HepG2 (cell line): ENCODE measurements around the gene PRDX6. TPM values are rescaled to one million over a fixed set of nuclear protein-coding genes. Genes with fewer than 3 reads are reported as not detected.
A peak's percentile ranks its signal among the peaks of the same experiment; 100 is the strongest.

ENCODE experiments used
- ARHGAP35 ChIP-seq: sonication (generic); formaldehyde crosslinking; IDR thresholded peaks from 2 replicates; pipeline ENCODE4 v1.9.0; 2022; ENCODE audit warnings: mild to moderate bottlenecking, inconsistent platforms, moderate library complexity, missing genetic modification reagents, borderline replicate concordance
- CEBPB ChIP-seq: IDR thresholded peaks from 2 replicates; pipeline ENCODE4 v1.6.1; 2011; ENCODE audit warnings: low read depth, low read length, improper control_type of control experiment, borderline replicate concordance
- DBP ChIP-seq: sonication (generic); formaldehyde crosslinking; IDR thresholded peaks from 2 replicates; pipeline ENCODE4 v1.4.0; 2020; ENCODE audit warnings: missing genetic modification reagents; ENCODE audit errors: not compliant biosample characterization
- ELF1 ChIP-seq: sonication (generic); formaldehyde crosslinking; IDR thresholded peaks from 2 replicates; pipeline ENCODE4 v1.4.0; 2020; ENCODE audit warnings: missing genetic modification reagents
- HOXA3 ChIP-seq: sonication (generic); formaldehyde crosslinking; IDR thresholded peaks from 2 replicates; pipeline ENCODE4 v1.5.0; 2020; ENCODE audit warnings: missing genetic modification reagents
- KLF13 ChIP-seq: sonication (generic); formaldehyde crosslinking; IDR thresholded peaks from 2 replicates; pipeline ENCODE4 v1.4.0; 2020; ENCODE audit warnings: mild to moderate bottlenecking, missing genetic modification reagents
- MBNL3 ChIP-seq: fragments of 250-450 bp; sonication (Bioruptor Pico); conservative IDR thresholded peaks from 2 replicates; pipeline ENCODE4 v1.8.0; 2022; ENCODE audit warnings: mild to moderate bottlenecking, inconsistent platforms
- MEIS2 ChIP-seq: sonication (generic); formaldehyde crosslinking; IDR thresholded peaks from 2 replicates; pipeline ENCODE4 v1.9.0; 2021; ENCODE audit warnings: mild to moderate bottlenecking, missing genetic modification reagents
- NFE2L1 ChIP-seq: sonication (generic); formaldehyde crosslinking; IDR thresholded peaks from 2 replicates; pipeline ENCODE4 v1.4.0; 2020; ENCODE audit warnings: missing genetic modification reagents, mild to moderate bottlenecking, borderline replicate concordance
- NPAS2 ChIP-seq: sonication (generic); formaldehyde crosslinking; IDR thresholded peaks from 2 replicates; pipeline ENCODE4 v1.8.0; 2022; ENCODE audit warnings: mild to moderate bottlenecking, missing genetic modification reagents, borderline replicate concordance
- PAXIP1 ChIP-seq: sonication (generic); formaldehyde crosslinking; conservative IDR thresholded peaks from 2 replicates; pipeline ENCODE4 v1.4.0; 2020; ENCODE audit warnings: mild to moderate bottlenecking, missing genetic modification reagents, moderate library complexity
- SRSF9 ChIP-seq: fragments of 200-400 bp; formaldehyde crosslinking; IDR thresholded peaks from 2 replicates; pipeline ENCODE4 v1.6.1; 2018; ENCODE audit warnings: borderline replicate concordance, mild to moderate bottlenecking, low read depth, low read length; ENCODE audit not compliant: insufficient read depth, poor library complexity, severe bottlenecking
- ZKSCAN8 ChIP-seq: IDR thresholded peaks from 2 replicates; pipeline ENCODE4 v1.6.1; 2016; ENCODE audit warnings: borderline replicate concordance, missing genetic modification reagents, missing compliant biosample characterization
- ZNF3 ChIP-seq: IDR thresholded peaks from 2 replicates; pipeline ENCODE4 v1.7.0; 2017; ENCODE audit warnings: inconsistent platforms
- ZNF598 ChIP-seq: sonication (generic); formaldehyde crosslinking; IDR thresholded peaks from 2 replicates; pipeline ENCODE4 v1.5.1; 2020; ENCODE audit warnings: mild to moderate bottlenecking, missing genetic modification reagents, borderline replicate concordance
- polyA plus RNA-seq, 8 experiments: library from polyadenylated mRNA; depleted of rRNA in 3 of 8; stranded (reverse) in 7 of 8; unstranded in 1 of 8; fragments of >200 nt; fragmentation: Illumina TruSeq in 4 of 8; extraction: Trizol in 4 of 8; gene quantifications; 2 replicates each; pipeline versions ENCODE4 v1.2.1 to v1.2.3, GENCODE V29; 2011 to 2016; ENCODE audit warnings: low read depth in 4 of 8, missing spikeins in 1 of 8, mixed read lengths in 1 of 8; ENCODE audit not compliant: insufficient read depth in 1 of 8
- total RNA-seq, 5 experiments: library from RNA; depleted of rRNA; stranded (reverse); fragments of >200 nt; fragmentation: Illumina TruSeq; extraction: Trizol; gene quantifications; 2 replicates each; pipeline ENCODE4 v1.2.3, GENCODE V29; 2016; ENCODE audit warnings: low read depth in 1 of 5
- TF ChIP-seq, protein P1 (sequence below): IDR thresholded peaks from 2 replicates; pipeline ENCODE4 v1.6.1; 2016; ENCODE audit warnings: mild to moderate bottlenecking
- TF ChIP-seq, protein P2 (sequence below): sonication (generic); formaldehyde crosslinking; IDR thresholded peaks from 2 replicates; pipeline ENCODE4 v1.4.0; 2020; ENCODE audit warnings: missing genetic modification reagents, borderline replicate concordance
- TF ChIP-seq, protein P3 (sequence below): sonication (generic); formaldehyde crosslinking; IDR thresholded peaks from 2 replicates; pipeline ENCODE4 v1.4.0; 2020; ENCODE audit warnings: mild to moderate bottlenecking, missing genetic modification reagents, borderline replicate concordance

Gene PRDX6
- total and polyA plus RNA-seq, 2 of the 13 experiments (the other 11 are each of a cell fraction or from before 2014, with no cell fraction given), result 224 to 309 TPM

DNA sequence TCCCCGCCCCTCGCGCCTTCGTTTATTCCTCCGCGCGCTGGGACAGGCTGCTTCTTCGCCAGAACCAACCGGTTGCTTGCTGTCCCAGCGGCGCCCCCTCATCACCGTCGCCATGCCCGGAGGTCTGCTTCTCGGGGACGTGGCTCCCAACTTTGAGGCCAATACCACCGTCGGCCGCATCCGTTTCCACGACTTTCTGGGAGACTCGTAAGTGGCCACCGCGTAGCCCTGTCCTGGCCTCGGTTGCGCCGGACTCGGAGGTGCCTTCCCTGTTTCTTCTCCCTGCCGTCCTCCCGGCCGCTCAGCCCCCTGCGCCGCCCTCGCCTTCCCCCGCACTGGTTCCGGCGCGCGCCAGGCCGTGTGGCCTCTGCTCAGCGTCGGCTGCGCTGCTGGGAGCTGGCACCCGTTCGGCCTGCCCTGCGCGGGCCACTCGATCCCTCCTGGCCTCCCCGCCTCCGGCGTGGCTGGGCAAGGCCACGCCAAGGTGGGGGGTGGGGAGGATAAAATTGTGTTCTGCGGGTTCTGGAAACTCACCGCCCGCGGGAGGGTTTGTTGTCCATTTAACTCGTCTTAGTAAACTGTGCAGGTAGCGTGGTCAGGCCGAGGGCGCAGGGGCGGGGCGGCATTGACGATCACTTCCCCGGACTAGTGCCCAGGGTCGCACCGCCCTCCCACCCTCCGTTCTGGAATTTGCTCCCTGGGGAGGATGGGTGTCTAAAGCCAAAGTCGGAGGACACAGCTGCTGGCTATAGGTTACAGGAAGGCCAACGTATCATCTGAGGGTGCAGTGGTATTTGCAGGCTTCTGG, at the start of gene PRDX6 (continued):
- TF ChIP-seq, protein P1, sequence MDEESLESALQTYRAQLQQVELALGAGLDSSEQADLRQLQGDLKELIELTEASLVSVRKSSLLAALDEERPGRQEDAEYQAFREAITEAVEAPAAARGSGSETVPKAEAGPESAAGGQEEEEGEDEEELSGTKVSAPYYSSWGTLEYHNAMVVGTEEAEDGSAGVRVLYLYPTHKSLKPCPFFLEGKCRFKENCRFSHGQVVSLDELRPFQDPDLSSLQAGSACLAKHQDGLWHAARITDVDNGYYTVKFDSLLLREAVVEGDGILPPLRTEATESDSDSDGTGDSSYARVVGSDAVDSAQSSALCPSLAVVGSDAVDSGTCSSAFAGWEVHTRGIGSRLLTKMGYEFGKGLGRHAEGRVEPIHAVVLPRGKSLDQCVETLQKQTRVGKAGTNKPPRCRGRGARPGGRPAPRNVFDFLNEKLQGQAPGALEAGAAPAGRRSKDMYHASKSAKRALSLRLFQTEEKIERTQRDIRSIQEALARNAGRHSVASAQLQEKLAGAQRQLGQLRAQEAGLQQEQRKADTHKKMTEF (CRISPR knock-in tag), result peak; percentile 42; the same call in 1 of the 2 replicates
- TF ChIP-seq DBP (CRISPR knock-in tag), result no peak
- TF ChIP-seq, protein P2, sequence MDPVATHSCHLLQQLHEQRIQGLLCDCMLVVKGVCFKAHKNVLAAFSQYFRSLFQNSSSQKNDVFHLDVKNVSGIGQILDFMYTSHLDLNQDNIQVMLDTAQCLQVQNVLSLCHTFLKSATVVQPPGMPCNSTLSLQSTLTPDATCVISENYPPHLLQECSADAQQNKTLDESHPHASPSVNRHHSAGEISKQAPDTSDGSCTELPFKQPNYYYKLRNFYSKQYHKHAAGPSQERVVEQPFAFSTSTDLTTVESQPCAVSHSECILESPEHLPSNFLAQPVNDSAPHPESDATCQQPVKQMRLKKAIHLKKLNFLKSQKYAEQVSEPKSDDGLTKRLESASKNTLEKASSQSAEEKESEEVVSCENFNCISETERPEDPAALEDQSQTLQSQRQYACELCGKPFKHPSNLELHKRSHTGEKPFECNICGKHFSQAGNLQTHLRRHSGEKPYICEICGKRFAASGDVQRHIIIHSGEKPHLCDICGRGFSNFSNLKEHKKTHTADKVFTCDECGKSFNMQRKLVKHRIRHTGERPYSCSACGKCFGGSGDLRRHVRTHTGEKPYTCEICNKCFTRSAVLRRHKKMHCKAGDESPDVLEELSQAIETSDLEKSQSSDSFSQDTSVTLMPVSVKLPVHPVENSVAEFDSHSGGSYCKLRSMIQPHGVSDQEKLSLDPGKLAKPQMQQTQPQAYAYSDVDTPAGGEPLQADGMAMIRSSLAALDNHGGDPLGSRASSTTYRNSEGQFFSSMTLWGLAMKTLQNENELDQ (CRISPR knock-in tag), result no peak
- no peak for TF ChIP-seq CEBPB
- TF ChIP-seq, protein P3, sequence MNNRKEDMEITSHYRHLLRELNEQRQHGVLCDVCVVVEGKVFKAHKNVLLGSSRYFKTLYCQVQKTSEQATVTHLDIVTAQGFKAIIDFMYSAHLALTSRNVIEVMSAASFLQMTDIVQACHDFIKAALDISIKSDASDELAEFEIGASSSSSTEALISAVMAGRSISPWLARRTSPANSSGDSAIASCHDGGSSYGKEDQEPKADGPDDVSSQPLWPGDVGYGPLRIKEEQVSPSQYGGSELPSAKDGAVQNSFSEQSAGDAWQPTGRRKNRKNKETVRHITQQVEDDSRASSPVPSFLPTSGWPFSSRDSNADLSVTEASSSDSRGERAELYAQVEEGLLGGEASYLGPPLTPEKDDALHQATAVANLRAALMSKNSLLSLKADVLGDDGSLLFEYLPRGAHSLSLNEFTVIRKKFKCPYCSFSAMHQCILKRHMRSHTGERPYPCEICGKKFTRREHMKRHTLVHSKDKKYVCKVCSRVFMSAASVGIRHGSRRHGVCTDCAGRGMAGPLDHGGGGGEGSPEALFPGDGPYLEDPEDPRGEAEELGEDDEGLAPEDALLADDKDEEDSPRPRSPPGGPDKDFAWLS (CRISPR knock-in tag), result peak; percentile 40; the same call in 1 of the 2 replicates
- TF ChIP-seq HOXA3 (CRISPR knock-in tag), result peak; percentile 25
- TF ChIP-seq SRSF9, result no peak
- TF ChIP-seq ARHGAP35 (CRISPR knock-in tag), result peak; percentile 69; the same call in 1 of the 2 replicates
- TF ChIP-seq PAXIP1 (CRISPR knock-in tag), result peak; percentile 61
- TF ChIP-seq ZNF3, result no peak
- no peak for TF ChIP-seq MBNL3
- peak; percentile 63; the same call in 1 of the 2 replicates for TF ChIP-seq MEIS2
- no peak for TF ChIP-seq ZKSCAN8 (CRISPR knock-in tag)
- no peak for TF ChIP-seq ZNF598 (CRISPR knock-in tag)
- no peak for TF ChIP-seq NPAS2 (CRISPR knock-in tag)
- peak; percentile 78; the same call in 1 of the 2 replicates for TF ChIP-seq KLF13 (CRISPR knock-in tag)
- no peak; the same call in 1 of the 2 replicates for TF ChIP-seq ELF1 (CRISPR knock-in tag)
- TF ChIP-seq NFE2L1 (CRISPR knock-in tag), result no peak
